ENCODE measurements around the gene ABLIM2. TPM values are rescaled to one million over a fixed set of nuclear protein-coding genes. Genes with fewer than 3 reads are reported as not detected.

ABLIM2 gene
- total RNA-seq, 1 experiment from 2014 or later, result 6.1 TPM

- H3K4me2 ChIP-seq (ENCODE audit: low read length), result no peak overlapping the region
- no peaks in the 10 kb centered on the region for H3K4me1 ChIP-seq (ENCODE audit: control insufficient read depth in 1 of 2, insufficient read depth in 2 of 2, low read length in 2 of 2)
- ChIA-PET RAD21 (ENCODE audit: low non-redundant PET in 1 of 2, low total read pairs in 2 of 2, uncharacterized antibody in 2 of 2, unreplicated experiment in 2 of 2) (no interaction called here), CTCF (no interaction called here), POLR2A (no interaction called here)
- DNase-seq (ENCODE audit: low read depth, low spot score), result no peak
- no peaks in the 10 kb centered on the region for H3K9me3 ChIP-seq (ENCODE audit: control insufficient read depth in 1 of 2, insufficient read depth in 1 of 2, low read depth in 1 of 2, low read length in 2 of 2)
- no peaks in the 10 kb centered on the region for H3K36me3 ChIP-seq (ENCODE audit: control insufficient read depth in 1 of 2, insufficient read depth in 2 of 2, low read length in 2 of 2)
- ATAC-seq, result no peak
- intact Hi-C loops (cut with micrococcal nuclease), result no loop called here
- H4K20me1 ChIP-seq (ENCODE audit: insufficient read depth), result no peaks in the 10 kb centered on the region
- H3K4me3 ChIP-seq (replicated peaks in 1 of 2; ENCODE audit: low read depth in 1 of 2, low read length in 2 of 2), result no peak overlapping the region
- no peak overlapping the region for H3K27ac ChIP-seq (ENCODE audit: low read depth, low read length)
- no peak overlapping the region for H2AFZ ChIP-seq (ENCODE audit: low read depth, low read length, poor library complexity, severe bottlenecking)
- H3K9me2 ChIP-seq (ENCODE audit: insufficient read depth), result no peaks in the 10 kb centered on the region
- no peaks in the 10 kb centered on the region for H3K27me3 ChIP-seq (ENCODE audit: insufficient read depth, low read length)
- TF ChIP-seq ZFX (IDR thresholded peaks at IDR 0.05) (no peak), SIN3A (IDR thresholded peaks at IDR 0.05; ENCODE audit: low read depth) (no peak), EZH2phosphoT487 (IDR thresholded peaks at IDR 0.05; ENCODE audit: borderline replicate concordance) (no peak), TCF7L2 (IDR thresholded peaks at IDR 0.05; ENCODE audit: borderline replicate concordance, extremely low read depth, insufficient read depth, insufficient read length) (no peak), FOSL1 (IDR thresholded peaks at IDR 0.05; ENCODE audit: low read depth) (no peak), JUND (IDR thresholded peaks at IDR 0.05) (no peak), SP1 (IDR thresholded peaks at IDR 0.05; ENCODE audit: low read depth) (no peak)
- H3K9ac ChIP-seq (ENCODE audit: low read length), result no peak overlapping the region
- H3K79me2 ChIP-seq (ENCODE audit: insufficient read depth, low read length), result no peaks in the 10 kb centered on the region
- BruUV-seq (replicated peaks), result no TSS peak
These were observed 34.7 kb downstream of the ABLIM2 start for GRCh38 chr4:8123870-8124269.

- ChIA-PET CTCF (no interaction called here), RAD21 (ENCODE audit: low non-redundant PET in 1 of 2, low total read pairs in 2 of 2, uncharacterized antibody in 2 of 2, unreplicated experiment in 2 of 2) (no interaction called here)
- TF ChIP-seq CBX3 (IDR thresholded peaks at IDR 0.05; ENCODE audit: low read depth), result no peak
- no peak for TF ChIP-seq REST (IDR thresholded peaks at IDR 0.05; ENCODE audit: low read depth)
- TF ChIP-seq SIN3A (IDR thresholded peaks at IDR 0.05; ENCODE audit: low read depth), result no peak
- no peak for TF ChIP-seq POLR2AphosphoS5 (IDR thresholded peaks at IDR 0.05; ENCODE audit: low read depth, low read length)
- TF ChIP-seq ZBTB33 (IDR thresholded peaks at IDR 0.05; ENCODE audit: extremely low read depth, insufficient replicate concordance, low read length), result no peak
- no peak for TF ChIP-seq FOSL1 (IDR thresholded peaks at IDR 0.05; ENCODE audit: low read depth)
- TF ChIP-seq EGR1 (IDR thresholded peaks at IDR 0.05; ENCODE audit: low read depth), result no peak
- no peak for TF ChIP-seq YY1 (IDR thresholded peaks at IDR 0.05; ENCODE audit: extremely low read depth, insufficient replicate concordance, low read depth, low read length)
- TF ChIP-seq CEBPB (IDR thresholded peaks at IDR 0.05; ENCODE audit: low read depth), result no peak
- no peak for TF ChIP-seq MAX (IDR thresholded peaks at IDR 0.05)
- no peak for TF ChIP-seq EZH2 (IDR thresholded peaks at IDR 0.05)
- TF ChIP-seq ZFX (IDR thresholded peaks at IDR 0.05), result no peak
- TF ChIP-seq ELF1 (IDR thresholded peaks at IDR 0.05; ENCODE audit: borderline replicate concordance, low read depth), result no peak
- TF ChIP-seq EZH2phosphoT487 (IDR thresholded peaks at IDR 0.05; ENCODE audit: borderline replicate concordance), result no peak
These were observed 35.2 kb downstream of the ABLIM2 start for GRCh38 chr4:8123389-8123788.

More at GRCh38 chr4:8123389-8123788, 35.2 kb downstream of the ABLIM2 start:
- Histone ChIP-seq H3K27me3 (ENCODE audit: insufficient read depth, low read length) (no peaks in the 10 kb centered on the region), H2AFZ (ENCODE audit: low read depth, low read length, poor library complexity, severe bottlenecking) (no peak overlapping the region), H3K4me2 (ENCODE audit: low read length) (no peak overlapping the region), H4K20me1 (ENCODE audit: insufficient read depth) (no peaks in the 10 kb centered on the region), H3K9me2 (ENCODE audit: insufficient read depth) (no peaks in the 10 kb centered on the region), H3K4me1 (ENCODE audit: control insufficient read depth in 1 of 2, insufficient read depth in 2 of 2, low read length in 2 of 2) (no peaks in the 10 kb centered on the region), H3K79me2 (ENCODE audit: insufficient read depth, low read length) (no peaks in the 10 kb centered on the region), H3K9me3 (ENCODE audit: control insufficient read depth in 1 of 2, insufficient read depth in 1 of 2, low read depth in 1 of 2, low read length in 2 of 2) (no peaks in the 10 kb centered on the region), H3K9ac (ENCODE audit: low read length) (no peak overlapping the region), H3K36me3 (ENCODE audit: control insufficient read depth in 1 of 2, insufficient read depth in 2 of 2, low read length in 2 of 2) (no peaks in the 10 kb centered on the region), H3K4me3 (replicated peaks in 1 of 2; ENCODE audit: low read depth in 1 of 2, low read length in 2 of 2) (no peak overlapping the region), H3K27ac (ENCODE audit: low read depth, low read length) (no peak overlapping the region)
- BruUV-seq (replicated peaks), result no TSS peak
- DNase-seq (ENCODE audit: low read depth, low spot score), result no peak
- POLR2A ChIA-PET, result no interaction called here
- intact Hi-C loops (cut with micrococcal nuclease), result no loop called here
- no peak for ATAC-seq
